ENCODE measurements around the gene RAPGEF1.

Gene RAPGEF1

DNA sequence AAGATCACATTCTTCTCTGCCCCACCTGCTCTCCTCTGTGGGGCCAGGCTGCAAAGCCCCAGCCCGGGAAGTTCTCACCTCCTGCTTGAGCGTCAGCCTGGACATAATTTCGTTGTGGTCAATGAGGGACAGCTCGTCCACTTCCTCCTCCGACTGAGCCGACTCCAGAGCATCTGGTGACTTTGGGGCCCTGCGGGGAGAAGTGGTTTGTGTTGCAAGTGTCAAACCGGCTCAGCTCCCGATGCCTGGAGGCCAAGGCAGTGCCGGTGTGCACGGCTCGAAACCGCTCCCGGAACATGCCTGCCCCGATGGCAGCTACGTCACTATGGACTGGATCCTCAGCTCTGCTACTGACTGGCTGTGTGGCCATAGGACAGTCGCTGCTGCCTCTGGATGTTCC lies 141.8 kb downstream of the RAPGEF1 start:
- no peak overlapping the region for H3K56ac ChIP-seq (ENCODE audit: low read length)
- H3K79me2 ChIP-seq (ENCODE audit: control insufficient read depth, insufficient read depth, low read length): no peaks in the 10 kb centered on the region
- H3K79me1 ChIP-seq (ENCODE audit: low read length): no peaks in the 10 kb centered on the region
- no peak overlapping the region for H3K18ac ChIP-seq (ENCODE audit: low read length)
- H3K4ac ChIP-seq (ENCODE audit: low read depth, low read length): no peak overlapping the region
- no peak overlapping the region for H4K8ac ChIP-seq (ENCODE audit: low read depth, low read length)
- H3K9ac ChIP-seq (ENCODE audit: low read length): no peak overlapping the region
- H3K23ac ChIP-seq (ENCODE audit: low read length): no peak overlapping the region
- no peak overlapping the region for H2BK120ac ChIP-seq (ENCODE audit: low read depth, low read length)
- no peaks in the 10 kb centered on the region for H3K27me3 ChIP-seq (ENCODE audit: insufficient read depth, low read length, poor library complexity)
- no peak overlapping the region for H4K5ac ChIP-seq (ENCODE audit: low read length)
- no peak overlapping the region for H2BK15ac ChIP-seq (replicated peaks; ENCODE audit: low read depth)
- H3K4me3 ChIP-seq (ENCODE audit: low read length): no peak overlapping the region
- no CpG with 5 or more reads among the region's 17 CpGs for WGBS (ENCODE audit: extremely low coverage, insufficient coverage, low lambda C conversion rate)
- H3K27ac ChIP-seq (ENCODE audit: low read depth, low read length): no peak overlapping the region
- no peak overlapping the region for H2BK5ac ChIP-seq (ENCODE audit: low read length)
- no peak overlapping the region for H3K4me2 ChIP-seq (ENCODE audit: low read length)
- H3K36me3 ChIP-seq (ENCODE audit: control insufficient read depth, insufficient read depth, low read length): peaks cover 5% of the 10 kb centered on the region
- no peak overlapping the region for H2AK5ac ChIP-seq (ENCODE audit: low read length)
- DNase-seq: no peak
- H3K4me1 ChIP-seq (ENCODE audit: control insufficient read depth, low read depth, low read length): no peaks in the 10 kb centered on the region

DNA sequence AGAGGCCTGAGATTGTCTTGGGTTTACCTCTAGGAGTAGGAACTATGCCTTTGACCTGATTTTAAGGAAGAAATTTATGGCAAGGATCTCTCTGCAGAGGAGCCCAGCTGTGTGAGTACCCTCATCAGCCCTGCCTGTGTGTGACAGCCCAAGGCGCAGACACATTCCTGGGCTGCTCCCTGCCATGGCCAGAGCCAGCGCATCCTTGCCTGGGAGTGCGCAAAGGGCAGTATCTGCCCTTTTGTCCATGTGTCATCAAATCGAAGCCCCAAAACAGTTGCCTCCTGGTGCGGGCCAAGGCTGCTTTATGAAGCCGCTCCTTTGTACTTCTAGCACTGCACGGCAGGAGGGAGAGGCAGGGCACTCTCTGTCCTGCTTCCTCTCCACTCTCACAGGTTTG lies 142.6 kb downstream of the RAPGEF1 start:
- Histone ChIP-seq H4K5ac (ENCODE audit: low read length) (no peak overlapping the region), H3K36me3 (ENCODE audit: control insufficient read depth, insufficient read depth, low read length) (peaks cover 5% of the 10 kb centered on the region), H3K18ac (ENCODE audit: low read length) (no peak overlapping the region), H2BK15ac (replicated peaks; ENCODE audit: low read depth) (no peak overlapping the region), H3K27ac (ENCODE audit: low read depth, low read length) (no peak overlapping the region), H3K4me2 (ENCODE audit: low read length) (no peak overlapping the region), H3K27me3 (ENCODE audit: insufficient read depth, low read length, poor library complexity) (no peaks in the 10 kb centered on the region), H3K23ac (ENCODE audit: low read length) (no peak overlapping the region), H2BK5ac (ENCODE audit: low read length) (no peak overlapping the region), H3K4me3 (ENCODE audit: low read length) (no peak overlapping the region), H2AK5ac (ENCODE audit: low read length) (no peak overlapping the region), H3K9ac (ENCODE audit: low read length) (no peak overlapping the region), H3K56ac (ENCODE audit: low read length) (no peak overlapping the region), H3K4me1 (ENCODE audit: control insufficient read depth, low read depth, low read length) (no peaks in the 10 kb centered on the region), H2BK120ac (ENCODE audit: low read depth, low read length) (no peak overlapping the region), H3K79me1 (ENCODE audit: low read length) (no peaks in the 10 kb centered on the region), H3K79me2 (ENCODE audit: control insufficient read depth, insufficient read depth, low read length) (no peaks in the 10 kb centered on the region), H3K4ac (ENCODE audit: low read depth, low read length) (no peak overlapping the region), H4K8ac (ENCODE audit: low read depth, low read length) (no peak overlapping the region)
- no peak for DNase-seq
- no CpG with 5 or more reads among the region's 7 CpGs for WGBS (ENCODE audit: extremely low coverage, insufficient coverage, low lambda C conversion rate)

DNA sequence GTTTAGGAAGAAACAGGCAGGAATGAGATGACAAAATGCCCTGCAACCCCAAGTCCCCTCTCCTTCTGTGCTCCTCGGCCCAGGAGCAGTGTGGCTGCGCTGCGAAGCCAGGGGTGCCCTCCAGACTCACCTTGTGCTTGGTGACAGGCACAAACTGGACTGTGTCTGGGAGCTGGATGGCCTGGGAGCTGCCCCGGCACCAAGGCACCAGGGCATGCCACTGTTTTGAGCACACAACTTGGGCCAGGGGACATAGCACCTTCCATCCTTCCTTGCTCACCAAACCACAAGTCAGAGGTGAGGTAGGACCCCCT lies 143.5 kb downstream of the RAPGEF1 start:
- no peak overlapping the region for H3K18ac ChIP-seq (ENCODE audit: low read length)
- H2BK5ac ChIP-seq (ENCODE audit: low read length): no peak overlapping the region
- H4K8ac ChIP-seq (ENCODE audit: low read depth, low read length): no peak overlapping the region
- H2BK15ac ChIP-seq (replicated peaks; ENCODE audit: low read depth): no peak overlapping the region
- no peak overlapping the region for H3K56ac ChIP-seq (ENCODE audit: low read length)
- H4K5ac ChIP-seq (ENCODE audit: low read length): no peak overlapping the region
- no peaks in the 10 kb centered on the region for H3K79me2 ChIP-seq (ENCODE audit: control insufficient read depth, insufficient read depth, low read length)
- no peak overlapping the region for H2BK120ac ChIP-seq (ENCODE audit: low read depth, low read length)
- no peaks in the 10 kb centered on the region for H3K27me3 ChIP-seq (ENCODE audit: insufficient read depth, low read length, poor library complexity)
- no peak overlapping the region for H3K9ac ChIP-seq (ENCODE audit: low read length)
- no CpG with 5 or more reads among the region's 4 CpGs for WGBS (ENCODE audit: extremely low coverage, insufficient coverage, low lambda C conversion rate)
- no peak for DNase-seq
- H2AK5ac ChIP-seq (ENCODE audit: low read length): no peak overlapping the region
- no peak overlapping the region for H3K4ac ChIP-seq (ENCODE audit: low read depth, low read length)
- peaks cover 5% of the 10 kb centered on the region for H3K36me3 ChIP-seq (ENCODE audit: control insufficient read depth, insufficient read depth, low read length)
- H3K4me3 ChIP-seq (ENCODE audit: low read length): no peak overlapping the region
- no peak overlapping the region for H3K4me2 ChIP-seq (ENCODE audit: low read length)
- H3K79me1 ChIP-seq (ENCODE audit: low read length): no peaks in the 10 kb centered on the region
- H3K4me1 ChIP-seq (ENCODE audit: control insufficient read depth, low read depth, low read length): no peaks in the 10 kb centered on the region
- H3K23ac ChIP-seq (ENCODE audit: low read length): no peak overlapping the region
- H3K27ac ChIP-seq (ENCODE audit: low read depth, low read length): no peak overlapping the region

DNA sequence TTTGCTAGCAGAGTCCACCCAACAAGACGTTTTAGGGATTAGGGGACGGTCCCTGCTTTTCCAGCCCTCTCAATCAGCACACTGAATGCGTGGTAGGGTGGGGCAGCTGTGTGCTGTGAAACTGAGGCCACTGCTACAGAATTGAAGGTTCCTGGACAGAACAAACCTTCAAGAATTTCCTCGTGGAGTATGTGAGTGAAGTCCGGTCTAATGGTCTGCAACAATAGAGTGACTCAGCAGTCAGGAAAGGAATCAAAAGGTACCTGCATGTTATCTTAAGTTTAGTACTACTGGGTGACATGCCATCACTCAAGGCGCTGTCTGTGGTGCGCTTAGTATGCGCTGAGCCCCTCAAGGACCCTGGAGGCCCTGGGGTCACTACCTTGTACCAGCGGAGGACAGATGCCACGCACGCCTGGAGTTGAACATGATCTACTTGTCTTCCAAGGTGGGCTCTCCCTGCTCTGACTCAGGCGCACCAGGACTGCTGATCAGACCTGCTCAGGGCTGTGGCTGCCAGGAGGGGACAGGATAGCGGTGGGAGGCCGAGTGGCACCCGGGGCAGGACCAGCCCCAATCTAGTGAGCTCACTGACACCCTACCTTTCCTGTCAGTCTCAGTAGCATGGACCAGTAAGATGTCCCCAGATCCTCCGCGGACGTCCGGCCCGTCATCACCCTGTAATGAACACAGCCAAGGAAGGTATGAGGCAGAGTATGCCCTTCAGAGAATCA lies 144.0 kb downstream of the RAPGEF1 start:
- Histone ChIP-seq H4K8ac (ENCODE audit: low read depth, low read length) (no peak overlapping the region), H2BK5ac (ENCODE audit: low read length) (no peak overlapping the region), H3K4me1 (ENCODE audit: control insufficient read depth, low read depth, low read length) (no peaks in the 10 kb centered on the region), H3K79me1 (ENCODE audit: low read length) (no peaks in the 10 kb centered on the region), H3K4me2 (ENCODE audit: low read length) (no peak overlapping the region), H3K9ac (ENCODE audit: low read length) (no peak overlapping the region), H3K27ac (ENCODE audit: low read depth, low read length) (no peak overlapping the region), H2BK15ac (replicated peaks; ENCODE audit: low read depth) (no peak overlapping the region), H2BK120ac (ENCODE audit: low read depth, low read length) (no peak overlapping the region), H3K4ac (ENCODE audit: low read depth, low read length) (no peak overlapping the region), H3K18ac (ENCODE audit: low read length) (no peak overlapping the region), H2AK5ac (ENCODE audit: low read length) (no peak overlapping the region), H3K36me3 (ENCODE audit: control insufficient read depth, insufficient read depth, low read length) (peaks cover 5% of the 10 kb centered on the region), H4K5ac (ENCODE audit: low read length) (no peak overlapping the region), H3K4me3 (ENCODE audit: low read length) (no peak overlapping the region), H3K56ac (ENCODE audit: low read length) (no peak overlapping the region), H3K27me3 (ENCODE audit: insufficient read depth, low read length, poor library complexity) (no peaks in the 10 kb centered on the region), H3K79me2 (ENCODE audit: control insufficient read depth, insufficient read depth, low read length) (no peaks in the 10 kb centered on the region), H3K23ac (ENCODE audit: low read length) (no peak overlapping the region)
- no CpG with 5 or more reads among the region's 20 CpGs for WGBS (ENCODE audit: extremely low coverage, insufficient coverage, low lambda C conversion rate)
- DNase-seq: no peak

DNA sequence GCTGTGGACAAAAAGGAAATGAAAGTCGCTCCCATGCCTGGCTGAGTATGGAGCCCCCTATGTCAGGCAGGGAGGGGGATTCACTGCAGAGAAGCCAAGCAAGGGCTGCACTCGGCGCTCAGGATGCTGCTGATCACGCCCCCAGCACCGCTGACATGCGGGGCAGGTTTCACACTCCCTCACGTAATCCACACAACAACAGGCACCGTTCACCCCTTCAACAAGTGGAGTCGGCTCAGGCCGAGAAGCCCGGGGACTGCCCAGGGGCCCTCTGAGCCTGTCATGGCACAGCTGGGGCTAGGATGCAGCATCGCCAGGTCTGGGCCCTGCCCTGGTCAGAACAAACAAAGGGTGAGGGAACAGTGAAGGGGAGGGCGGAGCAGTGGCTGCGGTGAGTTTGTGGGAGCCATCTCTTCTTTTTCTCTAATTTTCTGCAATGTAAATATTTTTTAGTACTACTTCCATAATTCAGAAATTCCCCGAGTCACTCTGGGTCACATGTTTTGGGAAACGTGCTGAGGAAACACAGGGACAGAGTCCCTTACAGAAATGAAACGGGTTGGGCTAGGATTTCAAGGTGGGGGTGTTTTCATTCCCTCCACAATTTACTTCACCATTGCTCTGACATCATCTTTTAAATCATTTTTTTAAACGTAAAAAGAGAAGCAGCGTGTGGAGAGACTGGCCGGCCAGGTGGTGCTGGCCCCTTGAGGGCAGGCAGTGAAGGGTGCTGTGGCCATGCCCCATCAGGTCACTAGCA lies 144.8 kb downstream of the RAPGEF1 start:
- H3K79me2 ChIP-seq (ENCODE audit: control insufficient read depth, insufficient read depth, low read length): no peaks in the 10 kb centered on the region
- no peak for DNase-seq
- H3K27ac ChIP-seq (ENCODE audit: low read depth, low read length): no peak overlapping the region
- no peak overlapping the region for H2AK5ac ChIP-seq (ENCODE audit: low read length)
- no peak overlapping the region for H3K23ac ChIP-seq (ENCODE audit: low read length)
- no peak overlapping the region for H3K9ac ChIP-seq (ENCODE audit: low read length)
- no peak overlapping the region for H3K4ac ChIP-seq (ENCODE audit: low read depth, low read length)
- H3K4me3 ChIP-seq (ENCODE audit: low read length): no peak overlapping the region
- H3K4me2 ChIP-seq (ENCODE audit: low read length): no peak overlapping the region
- WGBS (ENCODE audit: extremely low coverage, insufficient coverage, low lambda C conversion rate): no CpG with 5 or more reads among the region's 20 CpGs
- no peak overlapping the region for H2BK5ac ChIP-seq (ENCODE audit: low read length)
- H3K4me1 ChIP-seq (ENCODE audit: control insufficient read depth, low read depth, low read length): no peaks in the 10 kb centered on the region
- H3K56ac ChIP-seq (ENCODE audit: low read length): no peak overlapping the region
- no peak overlapping the region for H4K8ac ChIP-seq (ENCODE audit: low read depth, low read length)
- H3K18ac ChIP-seq (ENCODE audit: low read length): no peak overlapping the region
- H3K36me3 ChIP-seq (ENCODE audit: control insufficient read depth, insufficient read depth, low read length): peaks cover 1% of the 10 kb centered on the region
- H3K79me1 ChIP-seq (ENCODE audit: low read length): no peaks in the 10 kb centered on the region
- no peak overlapping the region for H4K5ac ChIP-seq (ENCODE audit: low read length)
- H2BK120ac ChIP-seq (ENCODE audit: low read depth, low read length): no peak overlapping the region
- H2BK15ac ChIP-seq (replicated peaks; ENCODE audit: low read depth): no peak overlapping the region
- H3K27me3 ChIP-seq (ENCODE audit: insufficient read depth, low read length, poor library complexity): no peaks in the 10 kb centered on the region
